K562 (cell line): Measurements from ENCODE around the gene COASY. TPM values are rescaled to one million over a fixed set of nuclear protein-coding genes. Genes with fewer than 3 reads are reported as not detected.

Experiments used
- ELK3 ChIP-seq: fragments of 450-650 bp; formaldehyde crosslinking; IDR thresholded peaks from 2 replicates; pipeline ENCODE4 v1.4.0; 2020; ENCODE audit warnings: mild to moderate bottlenecking
- GATA2 ChIP-seq: sonication (generic); formaldehyde crosslinking; IDR thresholded peaks from 2 replicates; pipeline ENCODE4 v1.4.0; 2020; ENCODE audit warnings: mild to moderate bottlenecking, missing genetic modification reagents
- KLF6 ChIP-seq: fragments of 250-450 bp; sonication (Bioruptor Pico); IDR thresholded peaks from 2 replicates; pipeline ENCODE4 v1.4.0; 2020; ENCODE audit warnings: mild to moderate bottlenecking, moderate library complexity, borderline replicate concordance
- MYNN ChIP-seq, 2 experiments: sonication (generic); formaldehyde crosslinking in 1 of 2; IDR thresholded peaks; 2 replicates each; pipeline versions ENCODE4 v1.5.0 to v1.6.1; 2016 to 2020; ENCODE audit warnings: antibody characterized with exemption in 1 of 2, missing genetic modification reagents in 1 of 2
- REST ChIP-seq, 2 experiments: fragments of 450-650 bp; formaldehyde crosslinking in 1 of 2; IDR thresholded peaks; 2 replicates each; pipeline versions ENCODE4 v1.4.0 to v1.6.1; 2014 to 2020; ENCODE audit warnings: mild to moderate bottlenecking in 2 of 2, borderline replicate concordance in 1 of 2, low read depth in 1 of 2
- TCF7 ChIP-seq: sonication (generic); IDR thresholded peaks from 2 replicates; pipeline ENCODE4 v1.6.1; 2016; ENCODE audit warnings: antibody characterized with exemption, borderline replicate concordance
- ZNF133 ChIP-seq: fragments of 250-450 bp; sonication (Bioruptor Pico); IDR thresholded peaks from 2 replicates; pipeline ENCODE4 v1.4.0; 2020; ENCODE audit warnings: mild to moderate bottlenecking
- ZNF384 ChIP-seq: IDR thresholded peaks from 2 replicates; pipeline ENCODE4 v1.6.1; 2012; ENCODE audit warnings: low read depth, low read length, improper control_type of control experiment
- ZNF512 ChIP-seq: IDR thresholded peaks from 2 replicates; pipeline ENCODE4 v1.6.1; 2016; ENCODE audit warnings: missing genetic modification characterization, missing compliant biosample characterization
- polyA plus RNA-seq, 8 experiments: library from polyadenylated mRNA; depleted of rRNA in 4 of 8; stranded (reverse) in 5 of 8; unstranded in 3 of 8; fragments of >200 nt; fragmentation: Nextera tagmentation in 2 of 8; fragmentation: Illumina TruSeq in 1 of 8; extraction: Ambion mirVana in 2 of 8; extraction: Trizol in 1 of 8; gene quantifications; 2 replicates each; pipeline versions ENCODE4 v1.2.1 to v1.2.3, GENCODE V29; 2011 to 2014; ENCODE audit warnings: inconsistent platforms in 1 of 8, missing spikeins in 1 of 8
- total RNA-seq, 7 experiments: library from RNA; depleted of rRNA in 6 of 7; stranded (reverse); fragments of >200 nt in 6 of 7; fragmentation: Illumina TruSeq in 2 of 7; extraction: Trizol in 2 of 7; gene quantifications; 2 replicates each; pipeline versions ENCODE4 v1.2.1 to v1.2.3, GENCODE V29; 2011 to 2021; ENCODE audit warnings: low replicate concordance in 1 of 7
- TF ChIP-seq, protein P1 (sequence below): fragments of 450-650 bp; IDR thresholded peaks from 2 replicates; pipeline ENCODE4 v1.7.1; 2018; ENCODE audit warnings: mild to moderate bottlenecking, low read depth; ENCODE audit not compliant: partially characterized antibody

Gene COASY
- total and polyA plus RNA-seq, 9 of the 15 experiments (the other 6 are each of a cell fraction or from before 2014, with no cell fraction given): 25.4 to 175 (median 62.3) TPM

DNA sequence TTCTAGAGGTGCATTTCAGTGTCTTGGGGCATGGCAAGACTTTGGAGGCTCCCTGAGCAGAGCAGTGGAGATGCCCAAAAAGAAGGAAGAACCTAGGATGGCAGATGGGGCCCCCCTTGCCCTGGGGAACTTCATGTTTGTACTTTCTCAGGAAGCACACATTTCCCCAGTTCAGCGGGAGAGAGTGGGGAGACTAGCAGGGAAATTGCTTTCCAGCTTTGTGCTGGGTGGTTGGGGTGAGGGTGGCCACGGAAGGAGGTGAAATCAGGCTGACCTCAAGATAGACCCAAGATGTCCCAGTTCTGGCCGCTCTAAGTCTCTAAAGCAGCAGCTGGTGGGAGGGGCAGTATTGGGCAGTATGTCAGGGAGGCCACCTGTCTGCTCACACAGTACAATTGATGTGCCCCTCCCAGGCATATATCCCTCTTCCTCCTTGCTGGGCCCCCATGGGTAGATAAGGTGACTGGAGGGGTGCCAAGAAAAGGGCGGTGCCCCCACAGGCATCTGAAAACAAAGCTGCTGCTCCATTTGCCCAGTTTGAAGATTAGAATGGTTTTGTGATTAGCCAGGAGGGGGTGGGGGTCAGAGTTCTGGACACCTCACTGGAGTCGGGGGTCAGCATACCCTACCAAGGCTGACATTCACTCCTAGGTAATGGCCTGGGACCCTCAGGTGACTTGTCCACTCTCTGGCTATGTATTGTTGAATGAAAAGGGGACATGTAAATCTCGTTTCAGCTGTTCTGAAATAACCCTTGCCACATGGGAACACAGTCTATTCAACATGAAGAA lies 43.0 kb upstream of the COASY start (continued):
- TF ChIP-seq ELK3 (CRISPR knock-in tag) (no peak), ZNF384 (no peak), TCF7 (no peak), ZNF512 (tag) (no peak), REST (IDR thresholded peaks at IDR 0.05; ENCODE audit: borderline replicate concordance) (no peak), REST (CRISPR knock-in tag; IDR thresholded peaks at IDR 0.05; ENCODE audit: low read depth) (no peak), KLF6 (CRISPR knock-in tag) (no peak; the same call in 1 of the 2 replicates), GATA2 (CRISPR knock-in tag) (peak; percentile 40; the same call in 1 of the 2 replicates), ZNF133 (no peak), MYNN (IDR thresholded peaks at IDR 0.05) (peak; percentile 94), MYNN (CRISPR knock-in tag; IDR thresholded peaks at IDR 0.05) (no peak)
- TF ChIP-seq, protein P1, sequence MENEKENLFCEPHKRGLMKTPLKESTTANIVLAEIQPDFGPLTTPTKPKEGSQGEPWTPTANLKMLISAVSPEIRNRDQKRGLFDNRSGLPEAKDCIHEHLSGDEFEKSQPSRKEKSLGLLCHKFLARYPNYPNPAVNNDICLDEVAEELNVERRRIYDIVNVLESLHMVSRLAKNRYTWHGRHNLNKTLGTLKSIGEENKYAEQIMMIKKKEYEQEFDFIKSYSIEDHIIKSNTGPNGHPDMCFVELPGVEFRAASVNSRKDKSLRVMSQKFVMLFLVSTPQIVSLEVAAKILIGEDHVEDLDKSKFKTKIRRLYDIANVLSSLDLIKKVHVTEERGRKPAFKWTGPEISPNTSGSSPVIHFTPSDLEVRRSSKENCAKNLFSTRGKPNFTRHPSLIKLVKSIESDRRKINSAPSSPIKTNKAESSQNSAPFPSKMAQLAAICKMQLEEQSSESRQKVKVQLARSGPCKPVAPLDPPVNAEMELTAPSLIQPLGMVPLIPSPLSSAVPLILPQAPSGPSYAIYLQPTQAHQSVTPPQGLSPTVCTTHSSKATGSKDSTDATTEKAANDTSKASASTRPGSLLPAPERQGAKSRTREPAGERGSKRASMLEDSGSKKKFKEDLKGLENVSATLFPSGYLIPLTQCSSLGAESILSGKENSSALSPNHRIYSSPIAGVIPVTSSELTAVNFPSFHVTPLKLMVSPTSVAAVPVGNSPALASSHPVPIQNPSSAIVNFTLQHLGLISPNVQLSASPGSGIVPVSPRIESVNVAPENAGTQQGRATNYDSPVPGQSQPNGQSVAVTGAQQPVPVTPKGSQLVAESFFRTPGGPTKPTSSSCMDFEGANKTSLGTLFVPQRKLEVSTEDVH: no peak
